CD14-positive monocyte (primary cell): ENCODE measurements around the gene MAML1. TPM values are rescaled to one million over a fixed set of nuclear protein-coding genes. Genes with fewer than 3 reads are reported as not detected.
A peak's percentile ranks its signal among the peaks of the same experiment; 100 is the strongest.

Source experiments
- DNase-seq, 3 donors: peaks; one replicate each; pipeline ENCODE4 v3.0.0-alpha.2; 2011 to 2022
- H2AFZ ChIP-seq: 2 replicates; pipeline ENCODE4 v1.6.0; 2012; ENCODE audit warnings: mild to moderate bottlenecking, low read depth, low read length, inconsistent platforms; ENCODE audit not compliant: insufficient read depth, poor library complexity, severe bottlenecking
- H3K27ac ChIP-seq, 2 donors: 1 replicate in 1 of 2; 2 replicates in 1 of 2; pipeline ENCODE4 v1.5.1; 2012 to 2013; ENCODE audit warnings: low read length in 2 of 2, control low read depth in 1 of 2, inconsistent platforms in 1 of 2, low read depth in 1 of 2, mild to moderate bottlenecking in 1 of 2
- H3K27me3 ChIP-seq, 2 donors: one replicate each; pipeline versions ENCODE4 v1.6.0 to v1.6.1; 2011 to 2013; ENCODE audit warnings: low read length in 2 of 2; ENCODE audit not compliant: control insufficient read depth in 2 of 2, insufficient read depth in 2 of 2
- H3K36me3 ChIP-seq, 2 donors: replicated peaks in 1 of 2; 1 replicate in 1 of 2; 2 replicates in 1 of 2; pipeline versions ENCODE4 v1.5.1 to v1.6.1; 2012 to 2013; ENCODE audit warnings: low read length in 2 of 2, control low read depth in 1 of 2, inconsistent platforms in 1 of 2, mild to moderate bottlenecking in 1 of 2; ENCODE audit not compliant: insufficient read depth in 2 of 2, control insufficient read depth in 1 of 2
- H3K4me1 ChIP-seq, 2 donors: 1 replicate in 1 of 2; 2 replicates in 1 of 2; pipeline versions ENCODE4 v1.5.1 to v1.6.1; 2012 to 2013; ENCODE audit warnings: low read length in 2 of 2, control low read depth in 1 of 2, inconsistent platforms in 1 of 2, mild to moderate bottlenecking in 1 of 2, moderate library complexity in 1 of 2; ENCODE audit not compliant: insufficient read depth in 2 of 2, control insufficient read depth in 1 of 2
- H3K4me2 ChIP-seq: replicated peaks from 2 replicates; pipeline ENCODE3; 2012; ENCODE audit warnings: low read length, moderate library complexity, mild to moderate bottlenecking; ENCODE audit not compliant: poor library complexity, severe bottlenecking; ENCODE audit errors: extremely low read depth
- H3K4me3 ChIP-seq, 3 experiments: fragments of 200-600 bp in 1 of 3; sonication (generic) in 1 of 3; replicated peaks in 1 of 3; 1 replicate in 2 of 3; 2 replicates in 1 of 3; pipeline ENCODE4 v1.5.1; 2011 to 2013; ENCODE audit warnings: low read length in 3 of 3, mild to moderate bottlenecking in 3 of 3, control low read depth in 2 of 3, low read depth in 2 of 3, inconsistent platforms in 1 of 3, moderate library complexity in 1 of 3
- H3K79me2 ChIP-seq: 2 replicates; pipeline ENCODE4 v1.6.0; 2012; ENCODE audit warnings: mild to moderate bottlenecking, control low read depth, inconsistent platforms, low read length, moderate library complexity; ENCODE audit not compliant: insufficient read depth
- H3K9ac ChIP-seq: 2 replicates; pipeline ENCODE4 v1.6.0; 2017; ENCODE audit warnings: low read length, mild to moderate bottlenecking; ENCODE audit not compliant: insufficient read depth, poor library complexity, severe bottlenecking
- H3K9me3 ChIP-seq, 2 donors: replicated peaks in 1 of 2; 1 replicate in 1 of 2; 2 replicates in 1 of 2; pipeline versions ENCODE4 v1.5.1 to v1.6.1; 2012 to 2013; ENCODE audit warnings: low read length in 2 of 2, control low read depth in 1 of 2; ENCODE audit not compliant: control insufficient read depth in 1 of 2, insufficient read depth in 1 of 2
- H4K20me1 ChIP-seq: 2 replicates; pipeline ENCODE4 v1.6.0; 2012; ENCODE audit warnings: mild to moderate bottlenecking, low read length, control low read depth, moderate library complexity; ENCODE audit not compliant: insufficient read depth
- H3K27ac Mint-ChIP-seq, 7 donors: one replicate each; pipeline ENCODE4 v1.8.0; 2020; ENCODE audit warnings: mild to moderate bottlenecking in 7 of 7, mixed read lengths in 7 of 7, moderate library complexity in 6 of 7, inconsistent platforms in 2 of 7
- H3K27me3 Mint-ChIP-seq, 3 donors: one replicate each; pipeline ENCODE4 v1.8.0; 2021 to 2022; ENCODE audit warnings: low read depth in 3 of 3, mild to moderate bottlenecking in 3 of 3, mixed read lengths in 3 of 3, moderate library complexity in 3 of 3, inconsistent platforms in 1 of 3
- H3K36me3 Mint-ChIP-seq, 2 donors: one replicate each; pipeline ENCODE4 v1.8.0; 2020; ENCODE audit warnings: mixed read lengths in 2 of 2, inconsistent platforms in 1 of 2, mild to moderate bottlenecking in 1 of 2
- H3K4me1 Mint-ChIP-seq: one replicate; pipeline ENCODE4 v1.8.0; 2020; ENCODE audit warnings: mild to moderate bottlenecking, mixed read lengths
- H3K4me3 Mint-ChIP-seq, 2 donors: one replicate each; pipeline ENCODE4 v1.8.0; 2020; ENCODE audit warnings: mild to moderate bottlenecking in 2 of 2, mixed read lengths in 2 of 2, moderate library complexity in 1 of 2
- H3K9me3 Mint-ChIP-seq, 7 donors: one replicate each; pipeline ENCODE4 v1.8.0; 2020 to 2022; ENCODE audit warnings: mixed read lengths in 7 of 7, mild to moderate bottlenecking in 6 of 7, moderate library complexity in 6 of 7, inconsistent platforms in 2 of 7
- WGBS: methylation state at CpG from one replicate; pipeline ENCODE4 v1.1.5; 2013; ENCODE audit warnings: missing lambda C conversion rate; ENCODE audit not compliant: insufficient coverage; 5-methylcytosine and 5-hydroxymethylcytosine counted together
- intact Hi-C, 2 donors: fragments of 100-400 bp; cut with micrococcal nuclease; formaldehyde crosslinking; loops; one replicate each; pipeline versions ENCODE4 v1.15.0 to v1.15.1; 2023
- polyA plus RNA-seq, 3 donors: library from polyadenylated mRNA; depleted of rRNA in 1 of 3; unstranded in 2 of 3; stranded (reverse) in 1 of 3; fragments of 300-500 nt in 2 of 3; fragments of >200 nt in 1 of 3; fragmentation: Illumina TruSeq in 2 of 3; gene quantifications; 1 replicate in 2 of 3; 2 replicates in 1 of 3; pipeline ENCODE4 v1.2.3, GENCODE V29; 2012 to 2021
- TF ChIP-seq, protein P1 (sequence below): fragments of 200-600 bp; IDR thresholded peaks from one replicate; pipeline ENCODE4 v1.8.0; 2022; ENCODE audit warnings: antibody characterized with exemption, mild to moderate bottlenecking

The MAML1 gene
- polyA plus RNA-seq, 3 donors = 2.2 to 11.0 (median 2.7) TPM

DNA sequence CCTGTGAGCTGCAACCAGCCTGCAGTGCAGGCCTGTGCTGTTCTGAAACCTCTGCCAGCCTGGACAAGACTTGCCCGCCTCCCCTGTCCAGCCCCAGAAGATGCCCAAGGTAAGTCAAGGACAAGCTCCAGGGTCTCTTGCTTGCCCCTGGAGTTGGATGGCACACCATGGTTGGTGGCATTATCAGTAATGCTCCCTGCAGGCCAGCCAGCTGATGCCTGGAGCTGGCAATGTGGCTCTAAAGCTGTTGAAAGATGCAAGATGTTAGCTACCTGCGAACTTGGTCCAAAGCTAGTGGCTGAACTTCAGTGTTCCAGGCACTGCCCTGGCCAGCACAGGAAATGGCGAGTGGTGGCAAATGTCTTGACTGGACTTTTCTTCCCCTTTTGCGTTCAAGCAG lies 47.2 kb downstream of the MAML1 start:
- Histone ChIP-seq H3K27ac (peak overlapping the region in 1 of 2 donors; percentile 59), H3K27me3 (no peaks in the 10 kb centered on the region), H3K4me1 (peaks cover 67 to 68% of the 10 kb centered on the region in 2 donors), H3K4me2 (peak overlapping the region; percentile 37), H3K36me3 (peaks cover 2 to 9% of the 10 kb centered on the region in 2 donors), H3K4me3 (peak overlapping the region in 1 of 3 experiments; percentile 21), H2AFZ (no peak overlapping the region), H4K20me1 (peaks cover 82% of the 10 kb centered on the region), H3K79me2 (peaks cover 52% of the 10 kb centered on the region), H3K9me3 (no peaks in the 10 kb centered on the region), H3K9ac (no peak overlapping the region)
- TF ChIP-seq, protein P1, sequence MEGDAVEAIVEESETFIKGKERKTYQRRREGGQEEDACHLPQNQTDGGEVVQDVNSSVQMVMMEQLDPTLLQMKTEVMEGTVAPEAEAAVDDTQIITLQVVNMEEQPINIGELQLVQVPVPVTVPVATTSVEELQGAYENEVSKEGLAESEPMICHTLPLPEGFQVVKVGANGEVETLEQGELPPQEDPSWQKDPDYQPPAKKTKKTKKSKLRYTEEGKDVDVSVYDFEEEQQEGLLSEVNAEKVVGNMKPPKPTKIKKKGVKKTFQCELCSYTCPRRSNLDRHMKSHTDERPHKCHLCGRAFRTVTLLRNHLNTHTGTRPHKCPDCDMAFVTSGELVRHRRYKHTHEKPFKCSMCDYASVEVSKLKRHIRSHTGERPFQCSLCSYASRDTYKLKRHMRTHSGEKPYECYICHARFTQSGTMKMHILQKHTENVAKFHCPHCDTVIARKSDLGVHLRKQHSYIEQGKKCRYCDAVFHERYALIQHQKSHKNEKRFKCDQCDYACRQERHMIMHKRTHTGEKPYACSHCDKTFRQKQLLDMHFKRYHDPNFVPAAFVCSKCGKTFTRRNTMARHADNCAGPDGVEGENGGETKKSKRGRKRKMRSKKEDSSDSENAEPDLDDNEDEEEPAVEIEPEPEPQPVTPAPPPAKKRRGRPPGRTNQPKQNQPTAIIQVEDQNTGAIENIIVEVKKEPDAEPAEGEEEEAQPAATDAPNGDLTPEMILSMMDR = no peak
- peaks cover 0 to 2% (median 0%) of the 10 kb centered on the region in 3 donors for H3K27me3 Mint-ChIP-seq
- H3K4me1 Mint-ChIP-seq = peaks cover 69% of the 10 kb centered on the region
- DNase-seq = peak in 1 of 3 donors; percentile 22
- peaks cover 14 to 43% of the 10 kb centered on the region in 2 donors for H3K36me3 Mint-ChIP-seq
- H3K4me3 Mint-ChIP-seq = peak overlapping the region in 1 of 2 donors; percentile 36
- H3K27ac Mint-ChIP-seq = peak overlapping the region in 6 of 7 donors; percentile 14 to 61 (median 46)
- intact Hi-C loops = loop anchor here in 1 of 2 donors (2.0 kb wide), 1 partner anchor 13 kb away; the partner anchor contains the start of gene LTC4S
- 61% methylated on average over 3 of the region's 4 CpGs for WGBS
- peaks cover 0 to 2% (median 0%) of the 10 kb centered on the region in 7 donors for H3K9me3 Mint-ChIP-seq

DNA sequence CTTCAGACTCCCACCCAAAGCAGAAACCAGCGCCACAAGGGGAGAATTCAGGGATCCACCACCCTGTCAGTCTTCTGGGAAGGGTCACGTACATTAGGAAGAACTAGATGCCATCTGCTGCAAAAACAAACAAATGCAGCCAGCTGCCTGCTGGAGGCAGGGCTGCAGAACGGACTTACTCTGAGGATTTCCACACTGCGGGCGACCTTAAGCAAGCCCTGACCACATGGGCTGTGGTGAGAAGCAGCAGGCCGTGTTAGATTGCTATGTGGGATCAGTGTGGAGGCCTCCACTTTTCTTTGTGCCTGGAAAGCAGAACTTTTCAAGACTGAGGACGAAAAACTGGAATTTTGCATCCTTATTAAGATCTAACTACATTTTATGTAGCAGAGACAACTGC lies 47.7 kb downstream of the MAML1 start:
- Histone ChIP-seq H3K4me2 (peak overlapping the region; percentile 37), H3K36me3 (peaks cover 0 to 6% of the 10 kb centered on the region in 2 donors), H3K4me3 (peak overlapping the region in 1 of 3 experiments; percentile 21), H3K9ac (no peak overlapping the region), H3K27me3 (no peaks in the 10 kb centered on the region), H3K9me3 (no peaks in the 10 kb centered on the region), H3K27ac (peak overlapping the region in 1 of 2 donors; percentile 59), H3K4me1 (peaks cover 64 to 66% of the 10 kb centered on the region in 2 donors), H2AFZ (no peak overlapping the region), H3K79me2 (peaks cover 47% of the 10 kb centered on the region), H4K20me1 (peaks cover 77% of the 10 kb centered on the region)
- Mint-ChIP-seq H3K4me3 (peak overlapping the region; percentile 10 to 36), H3K9me3 (peaks cover 0 to 2% (median 0%) of the 10 kb centered on the region in 7 donors), H3K27ac (peak overlapping the region in 6 of 7 donors; percentile 13 to 48 (median 38)), H3K4me1 (peaks cover 69% of the 10 kb centered on the region), H3K27me3 (peaks cover 0 to 2% (median 0%) of the 10 kb centered on the region in 3 donors), H3K36me3 (peaks cover 14 to 38% of the 10 kb centered on the region in 2 donors)
- TF ChIP-seq, protein P1 = no peak
- intact Hi-C loops = no loop called here
- WGBS = 17% methylated on average over 5 of the region's 7 CpGs
- DNase-seq = peak; percentile 56 to 65 (median 57)
